Peyer's patch (tissue), 4 donors: ENCODE data around the gene SLC23A2.

Experiments
- CTCF ChIP-seq, 6 experiments: fragments of 450-650 bp in 4 of 6; fragments of 200-600 bp in 2 of 6; sonication (generic) in 1 of 6; IDR thresholded peaks; one replicate each; pipeline ENCODE4 v1.5.1; 2017 to 2019; ENCODE audit warnings: antibody characterized with exemption in 6 of 6, mild to moderate bottlenecking in 3 of 6, moderate library complexity in 1 of 6
- POLR2A ChIP-seq, 2 donors: fragments of 450-650 bp; IDR thresholded peaks; one replicate each; pipeline ENCODE4 v1.5.1; 2017; ENCODE audit warnings: antibody characterized with exemption in 2 of 2, mild to moderate bottlenecking in 2 of 2, moderate library complexity in 2 of 2

- no peak for TF ChIP-seq CTCF (IDR thresholded peaks at IDR 0.05)
- no peak for TF ChIP-seq POLR2A (IDR thresholded peaks at IDR 0.05)
Measured at GRCh38 chr20:4871486-4871885, 129.8 kb downstream of the SLC23A2 start.
